ENCODE data around the gene TUB. TPM values are rescaled to one million over a fixed set of nuclear protein-coding genes. Genes with fewer than 3 reads are reported as not detected.

The TUB gene
- total and polyA plus RNA-seq, 2 donors (not counting 1 experiment from before 2014, with no cell fraction given): 9.6 to 10.4 TPM

DNA sequence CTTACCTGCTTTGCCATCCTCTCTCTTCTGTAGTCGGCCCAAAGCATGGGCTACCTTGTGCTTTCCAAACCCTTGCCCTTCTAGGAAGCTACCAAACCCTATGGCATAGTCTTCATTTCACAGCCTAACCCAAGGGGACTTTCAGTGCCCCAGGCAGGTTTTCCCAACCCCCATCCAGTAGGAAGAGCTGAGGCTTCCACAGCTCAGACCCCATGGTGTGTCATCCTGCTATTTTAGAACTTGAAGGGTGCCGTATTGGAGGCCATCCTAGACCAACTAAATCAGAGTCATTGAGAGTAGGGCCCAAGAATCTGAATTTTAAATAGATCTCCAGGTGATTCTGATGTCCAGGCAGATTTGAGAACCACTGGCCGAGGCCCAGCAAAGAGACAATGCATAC is 31.9 kb upstream of the TUB start:
- Histone ChIP-seq H3K4me2 (ENCODE audit: extremely low read depth, insufficient read depth, low read length) (no peak overlapping the region), H3K27me3 (ENCODE audit: control insufficient read depth, insufficient read depth, low read length) (no peaks in the 10 kb centered on the region), H3K9ac (ENCODE audit: insufficient read depth, low read length) (no peak overlapping the region), H4K20me1 (ENCODE audit: control insufficient read depth, extremely low read depth, insufficient read depth, low read length) (no peaks in the 10 kb centered on the region), H3K79me2 (ENCODE audit: control insufficient read depth, insufficient read depth, low read length) (no peaks in the 10 kb centered on the region), H2AFZ (ENCODE audit: low read length) (no peak overlapping the region), H3K27ac (ENCODE audit: insufficient read depth, low read length) (no peak overlapping the region), H3K4me3 (replicated peaks in 1 of 4; ENCODE audit: control extremely low read depth in 1 of 4, insufficient read depth in 1 of 4, low read depth in 3 of 4, low read length in 4 of 4) (no peak overlapping the region), H3K4me1 (ENCODE audit: control insufficient read depth, extremely low read depth, insufficient read depth, low read length) (no peaks in the 10 kb centered on the region), H3K36me3 (ENCODE audit: control insufficient read depth, insufficient read depth, low read length) (no peaks in the 10 kb centered on the region), H3K9me3 (ENCODE audit: control insufficient read depth, insufficient read depth, low read depth, low read length) (no peaks in the 10 kb centered on the region)
- no peak for DNase-seq (ENCODE audit: low read depth in 2 of 2)
- no peak for TF ChIP-seq EZH2 (IDR thresholded peaks at IDR 0.05; ENCODE audit: low read length, missing control alignments)
- TF ChIP-seq, protein P1, sequence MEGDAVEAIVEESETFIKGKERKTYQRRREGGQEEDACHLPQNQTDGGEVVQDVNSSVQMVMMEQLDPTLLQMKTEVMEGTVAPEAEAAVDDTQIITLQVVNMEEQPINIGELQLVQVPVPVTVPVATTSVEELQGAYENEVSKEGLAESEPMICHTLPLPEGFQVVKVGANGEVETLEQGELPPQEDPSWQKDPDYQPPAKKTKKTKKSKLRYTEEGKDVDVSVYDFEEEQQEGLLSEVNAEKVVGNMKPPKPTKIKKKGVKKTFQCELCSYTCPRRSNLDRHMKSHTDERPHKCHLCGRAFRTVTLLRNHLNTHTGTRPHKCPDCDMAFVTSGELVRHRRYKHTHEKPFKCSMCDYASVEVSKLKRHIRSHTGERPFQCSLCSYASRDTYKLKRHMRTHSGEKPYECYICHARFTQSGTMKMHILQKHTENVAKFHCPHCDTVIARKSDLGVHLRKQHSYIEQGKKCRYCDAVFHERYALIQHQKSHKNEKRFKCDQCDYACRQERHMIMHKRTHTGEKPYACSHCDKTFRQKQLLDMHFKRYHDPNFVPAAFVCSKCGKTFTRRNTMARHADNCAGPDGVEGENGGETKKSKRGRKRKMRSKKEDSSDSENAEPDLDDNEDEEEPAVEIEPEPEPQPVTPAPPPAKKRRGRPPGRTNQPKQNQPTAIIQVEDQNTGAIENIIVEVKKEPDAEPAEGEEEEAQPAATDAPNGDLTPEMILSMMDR (conservative IDR thresholded peaks at IDR 0.05 in 1 of 2, IDR thresholded peaks at IDR 0.05 in 1 of 2; ENCODE audit: low read depth in 1 of 2, low read length in 2 of 2): no peak

DNA sequence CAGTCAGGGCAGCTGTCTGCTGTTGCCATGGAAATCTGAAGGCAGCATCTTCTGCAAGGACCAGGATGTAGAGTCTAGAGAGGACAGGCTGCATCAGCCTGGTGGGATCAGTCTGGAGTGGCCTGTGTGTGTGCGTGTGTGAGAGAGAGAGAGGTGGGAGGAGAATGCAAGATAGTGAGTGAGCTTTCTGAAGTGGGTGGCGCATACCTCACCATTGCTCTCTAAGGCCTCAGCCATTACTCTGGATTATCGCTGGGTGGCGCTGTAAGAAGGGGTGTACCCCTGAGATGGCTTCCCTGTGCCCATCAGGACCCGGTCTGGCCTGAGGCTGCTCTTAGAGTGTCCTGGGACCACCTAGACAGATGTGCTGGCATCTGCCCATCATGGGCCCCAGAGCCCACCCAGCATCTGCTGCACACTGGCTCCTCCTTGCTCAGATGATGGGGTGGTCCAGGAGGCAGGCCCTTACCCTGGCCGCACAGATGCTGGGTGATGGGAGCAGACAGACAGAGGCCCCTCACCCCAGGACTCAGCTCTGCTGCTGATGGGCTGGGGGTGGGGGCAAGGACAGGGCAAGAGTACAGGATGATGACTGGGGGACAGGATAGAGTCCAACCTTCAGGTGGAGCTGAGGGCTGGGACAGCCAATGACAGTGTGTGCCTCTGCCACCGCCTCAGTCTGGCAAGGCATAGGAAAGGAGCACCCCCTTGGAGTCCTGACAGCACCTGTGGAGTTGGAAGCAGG is 25.7 kb upstream of the TUB start:
- no peak overlapping the region for H3K4me3 ChIP-seq (replicated peaks in 1 of 4; ENCODE audit: control extremely low read depth in 1 of 4, insufficient read depth in 1 of 4, low read depth in 3 of 4, low read length in 4 of 4)
- H3K27me3 ChIP-seq (ENCODE audit: control insufficient read depth, insufficient read depth, low read length): no peaks in the 10 kb centered on the region
- no peak for DNase-seq (ENCODE audit: low read depth in 2 of 2)
- no peaks in the 10 kb centered on the region for H3K36me3 ChIP-seq (ENCODE audit: control insufficient read depth, insufficient read depth, low read length)
- H3K4me2 ChIP-seq (ENCODE audit: extremely low read depth, insufficient read depth, low read length): no peak overlapping the region
- H3K9ac ChIP-seq (ENCODE audit: insufficient read depth, low read length): no peak overlapping the region
- H3K79me2 ChIP-seq (ENCODE audit: control insufficient read depth, insufficient read depth, low read length): no peaks in the 10 kb centered on the region
- H3K9me3 ChIP-seq (ENCODE audit: control insufficient read depth, insufficient read depth, low read depth, low read length): no peaks in the 10 kb centered on the region
- H3K27ac ChIP-seq (ENCODE audit: insufficient read depth, low read length): no peak overlapping the region
- H3K4me1 ChIP-seq (ENCODE audit: control insufficient read depth, extremely low read depth, insufficient read depth, low read length): no peaks in the 10 kb centered on the region
- no peaks in the 10 kb centered on the region for H4K20me1 ChIP-seq (ENCODE audit: control insufficient read depth, extremely low read depth, insufficient read depth, low read length)
- H2AFZ ChIP-seq (ENCODE audit: low read length): no peak overlapping the region
- TF ChIP-seq, protein P1 (conservative IDR thresholded peaks at IDR 0.05 in 1 of 2, IDR thresholded peaks at IDR 0.05 in 1 of 2; ENCODE audit: low read depth in 1 of 2, low read length in 2 of 2): peak in 1 of 2 donors; percentile 14
- TF ChIP-seq EZH2 (IDR thresholded peaks at IDR 0.05; ENCODE audit: low read length, missing control alignments): no peak

DNA sequence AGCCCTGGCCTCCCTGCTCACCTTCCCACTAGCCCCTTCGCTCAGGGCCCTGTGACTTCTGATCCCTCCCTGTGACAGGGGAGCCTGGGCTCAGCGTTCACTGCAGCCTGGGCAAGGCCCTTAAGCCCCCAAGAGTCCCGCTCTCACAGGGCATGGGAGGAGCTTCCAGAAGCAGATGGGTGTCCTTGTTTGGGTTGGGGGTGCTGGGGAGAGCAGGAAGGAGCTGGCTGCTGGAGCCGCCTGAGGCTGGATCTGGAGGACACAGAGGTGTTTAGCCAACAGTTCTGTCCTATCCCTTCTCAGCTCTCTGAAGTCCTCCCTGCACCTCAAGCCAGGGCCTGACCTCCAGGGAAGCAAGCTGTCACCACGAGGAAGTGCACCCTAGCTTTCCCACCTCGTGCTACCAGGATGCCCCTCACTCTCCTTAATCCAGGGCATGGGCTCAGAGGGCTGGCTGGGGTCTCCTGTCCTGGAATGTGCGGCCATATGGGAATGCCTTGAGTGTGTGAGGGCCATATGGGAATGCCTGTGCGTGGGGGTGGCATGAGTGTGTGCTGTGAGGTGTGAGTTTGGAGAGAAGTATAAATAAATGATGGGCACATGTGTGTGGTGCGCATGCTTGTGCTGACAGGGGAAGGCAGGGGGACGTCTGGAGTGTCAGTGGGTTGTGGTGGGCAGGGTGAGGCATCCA is 25.0 kb upstream of the TUB start:
- H3K27ac ChIP-seq (ENCODE audit: insufficient read depth, low read length): no peak overlapping the region

More for the DNA sequence above, 25.0 kb upstream of the TUB start:
- Histone ChIP-seq H4K20me1 (ENCODE audit: control insufficient read depth, extremely low read depth, insufficient read depth, low read length) (no peaks in the 10 kb centered on the region), H2AFZ (ENCODE audit: low read length) (no peak overlapping the region), H3K9ac (ENCODE audit: insufficient read depth, low read length) (no peak overlapping the region), H3K4me2 (ENCODE audit: extremely low read depth, insufficient read depth, low read length) (no peak overlapping the region), H3K4me1 (ENCODE audit: control insufficient read depth, extremely low read depth, insufficient read depth, low read length) (peaks cover 1% of the 10 kb centered on the region), H3K79me2 (ENCODE audit: control insufficient read depth, insufficient read depth, low read length) (no peaks in the 10 kb centered on the region), H3K4me3 (replicated peaks in 1 of 4; ENCODE audit: control extremely low read depth in 1 of 4, insufficient read depth in 1 of 4, low read depth in 3 of 4, low read length in 4 of 4) (no peak overlapping the region), H3K27me3 (ENCODE audit: control insufficient read depth, insufficient read depth, low read length) (no peaks in the 10 kb centered on the region), H3K9me3 (ENCODE audit: control insufficient read depth, insufficient read depth, low read depth, low read length) (no peaks in the 10 kb centered on the region), H3K36me3 (ENCODE audit: control insufficient read depth, insufficient read depth, low read length) (no peaks in the 10 kb centered on the region)
- TF ChIP-seq, protein P1 (conservative IDR thresholded peaks at IDR 0.05 in 1 of 2, IDR thresholded peaks at IDR 0.05 in 1 of 2; ENCODE audit: low read depth in 1 of 2, low read length in 2 of 2): no peak
- no peak for TF ChIP-seq EZH2 (IDR thresholded peaks at IDR 0.05; ENCODE audit: low read length, missing control alignments)
- DNase-seq (ENCODE audit: low read depth in 2 of 2): no peak

Measured in fibroblast of lung (primary cell).